Activated naive CD4-positive, alpha-beta T cell treated with Interleukin-2 at 50 U/mL for 16 hours (primary cell): ENCODE data around the gene SPCS1.

Experiments
- DNase-seq: peaks from one replicate; pipeline ENCODE4 v3.0.0-alpha.2; 2020

The SPCS1 gene

GRCh38 chr3:52733256-52733891 lies 27.5 kb downstream of the SPCS1 start:
- DNase-seq = no peak

GRCh38 chr3:52739730-52740129 lies 33.8 kb downstream of the SPCS1 start:
- no peak for DNase-seq

GRCh38 chr3:52742418-52743041 lies 36.6 kb downstream of the SPCS1 start:
- no peak for DNase-seq

- DNase-seq = no peak
Measured at GRCh38 chr3:52743152-52743551, 37.2 kb downstream of the SPCS1 start.

- DNase-seq = no peak
Measured at GRCh38 chr3:52743721-52744120, 37.8 kb downstream of the SPCS1 start.

GRCh38 chr3:52752045-52752660 lies 46.2 kb downstream of the SPCS1 start:
- DNase-seq = no peak

GRCh38 chr3:52754373-52754772 lies 48.5 kb downstream of the SPCS1 start:
- DNase-seq = no peak

GRCh38 chr3:52756141-52756540 lies 50.2 kb downstream of the SPCS1 start:
- no peak for DNase-seq
